Activated CD4-positive, alpha-beta T cell treated with anti-CD3 and anti-CD28 coated beads, Interleukin-2, amount 50 U/mL, for 48 hours (primary cell): Measurements from ENCODE around the gene CNGB1.

Experiments used
- DNase-seq, 2 experiments: peaks; one replicate each; pipeline ENCODE4 v3.0.0-alpha.2; 2020

The CNGB1 gene

GRCh38 chr16:57970319-57970718, 609 bp downstream of the CNGB1 start:
- DNase-seq, result no peak

GRCh38 chr16:57969451-57970123, 1.3 kb downstream of the CNGB1 start:
- DNase-seq, result no peak

GRCh38 chr16:57967916-57968315, 3.0 kb downstream of the CNGB1 start:
- DNase-seq, result no peak

- DNase-seq, result no peak
Observed at GRCh38 chr16:57966986-57967385, 3.9 kb downstream of the CNGB1 start.

GRCh38 chr16:57966204-57966771, 4.6 kb downstream of the CNGB1 start:
- no peak for DNase-seq

- DNase-seq, result no peak
Observed at GRCh38 chr16:57964157-57964700, 6.7 kb downstream of the CNGB1 start.

GRCh38 chr16:57962756-57963155, 8.2 kb downstream of the CNGB1 start:
- DNase-seq, result no peak

GRCh38 chr16:57962046-57962445, 8.9 kb downstream of the CNGB1 start:
- no peak for DNase-seq

- DNase-seq, result no peak
Observed at GRCh38 chr16:57961538-57961937, 9.4 kb downstream of the CNGB1 start.

- DNase-seq, result no peak
Observed at GRCh38 chr16:57960826-57961472, 10.0 kb downstream of the CNGB1 start.

GRCh38 chr16:57960310-57960709, 10.6 kb downstream of the CNGB1 start:
- no peak for DNase-seq

- DNase-seq, result no peak
Observed at GRCh38 chr16:57959804-57960203, 11.1 kb downstream of the CNGB1 start.

- no peak for DNase-seq
Observed at GRCh38 chr16:57959121-57959520, 11.8 kb downstream of the CNGB1 start.

- no peak for DNase-seq
Observed at GRCh38 chr16:57958544-57958943, 12.4 kb downstream of the CNGB1 start.

- DNase-seq, result no peak
Observed at GRCh38 chr16:57957673-57958392, 13.1 kb downstream of the CNGB1 start.

- DNase-seq, result no peak
Observed at GRCh38 chr16:57956924-57957672, 13.8 kb downstream of the CNGB1 start.

- no peak for DNase-seq
Observed at GRCh38 chr16:57956270-57956808, 14.6 kb downstream of the CNGB1 start.

- DNase-seq, result no peak
Observed at GRCh38 chr16:57955572-57956188, 15.2 kb downstream of the CNGB1 start.

GRCh38 chr16:57953857-57954256, 17.1 kb downstream of the CNGB1 start:
- no peak for DNase-seq

- DNase-seq, result no peak
Observed at GRCh38 chr16:57952909-57953308, 18.0 kb downstream of the CNGB1 start.

- no peak for DNase-seq
Observed at GRCh38 chr16:57951204-57951960, 19.5 kb downstream of the CNGB1 start.
